Fibroblast of skin of scalp (primary cell): ENCODE measurements around the gene EQTN.
"Not testable (repeated sequence)": the region's sequence is repeated elsewhere in the genome, so short reads cannot be mapped to it uniquely, and the experiment has no call there.

ENCODE experiments used
- DNase-seq: peaks from one replicate; pipeline ENCODE4 v3.0.0-alpha.2; 2013

EQTN gene

GRCh38 chr9:27292659-27293405 is 4.1 kb downstream of the EQTN start:
- DNase-seq = peak; percentile 64

- DNase-seq = no peak
Observed at GRCh38 chr9:27291292-27291691, 5.7 kb downstream of the EQTN start.

- no peak for DNase-seq
Observed at GRCh38 chr9:27282269-27282668, 14.7 kb downstream of the EQTN start.

- DNase-seq = no peak
Observed at GRCh38 chr9:27280860-27281259, 16.1 kb downstream of the EQTN start.

- DNase-seq = no peak
Observed at GRCh38 chr9:27280249-27280648, 16.7 kb downstream of the EQTN start.

GRCh38 chr9:27279611-27280010 is 17.3 kb downstream of the EQTN start:
- no peak for DNase-seq

GRCh38 chr9:27278374-27278773 is 18.6 kb downstream of the EQTN start:
- DNase-seq = no peak

- peak; percentile 63 for DNase-seq
Observed at GRCh38 chr9:27276193-27277030, 20.5 kb downstream of the EQTN start.

GRCh38 chr9:27273186-27273585 is 23.8 kb downstream of the EQTN start:
- no peak for DNase-seq

GRCh38 chr9:27272103-27272502 is 24.8 kb downstream of the EQTN start:
- no peak for DNase-seq

GRCh38 chr9:27261517-27262211 is 35.3 kb downstream of the EQTN start:
- DNase-seq = no peak

- no peak for DNase-seq
Observed at GRCh38 chr9:27260789-27261516, 36.0 kb downstream of the EQTN start.

GRCh38 chr9:27258662-27259061 is 38.3 kb downstream of the EQTN start:
- no peak for DNase-seq

- DNase-seq = peak; percentile 2
Observed at GRCh38 chr9:27248702-27249101, 48.2 kb downstream of the EQTN start.

GRCh38 chr9:27247756-27248155 is 49.2 kb downstream of the EQTN start:
- DNase-seq = peak; percentile 51

GRCh38 chr9:27239648-27240047 is 57.3 kb downstream of the EQTN start:
- not testable (repeated sequence) for DNase-seq
